ENCODE measurements around the gene B3GAT1. TPM values are rescaled to one million over a fixed set of nuclear protein-coding genes. Genes with fewer than 3 reads are reported as not detected.

B3GAT1 gene
- total RNA-seq, 1 donor from 2014 or later: 3.5 TPM

DNA sequence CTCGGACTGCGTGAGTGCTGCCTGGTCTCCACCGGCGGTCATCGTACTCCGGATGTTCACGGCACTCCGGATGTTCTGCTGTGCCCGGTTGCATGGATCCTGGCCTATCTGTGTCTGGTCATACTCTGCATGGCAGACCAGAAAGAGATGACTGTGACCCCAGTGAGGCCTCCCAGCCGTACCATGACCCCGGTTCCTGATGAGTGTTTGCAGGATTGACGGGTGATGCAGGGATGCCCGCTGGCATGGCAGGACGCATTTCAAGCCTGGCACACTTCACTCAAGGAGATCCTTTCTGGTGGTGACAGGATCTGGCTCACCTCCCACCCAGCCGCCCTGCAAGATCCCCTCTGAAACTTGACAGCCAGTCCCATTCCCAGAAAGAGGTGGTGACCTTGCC, 74.0 kb downstream of the B3GAT1 start:
- Mint-ChIP-seq H3K9me3 (no peaks in the 10 kb centered on the region), H3K27ac (no peak overlapping the region), H3K4me3 (no peak overlapping the region), H3K4me1 (ENCODE audit: unreplicated experiment) (no peaks in the 10 kb centered on the region), H3K27me3 (peaks cover 39% of the 10 kb centered on the region), H3K36me3 (no peaks in the 10 kb centered on the region)
- DNase-seq (ENCODE audit: extremely low spot score, unreplicated experiment): no peak
- TF ChIP-seq CTCF (conservative IDR thresholded peaks at IDR 0.05): no peak

DNA sequence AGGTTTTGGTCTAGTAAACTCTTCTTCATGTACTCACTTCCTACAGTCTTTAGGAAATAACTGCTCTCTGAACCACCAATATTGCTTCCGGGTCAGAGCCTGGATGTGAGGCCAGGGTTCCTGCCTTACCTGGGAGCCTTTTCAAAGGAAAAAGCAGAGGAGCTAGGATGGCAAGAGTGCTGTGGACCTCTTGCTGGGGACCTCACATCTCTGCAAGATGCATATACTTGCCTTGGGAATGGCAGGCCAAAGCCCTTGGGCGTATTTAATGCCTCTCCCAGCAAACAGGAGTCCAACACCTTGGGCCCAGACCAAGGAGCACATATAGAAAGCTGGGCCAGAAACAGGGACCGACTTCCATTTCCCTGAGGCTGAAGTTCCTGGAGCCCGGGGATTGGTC, 75.0 kb downstream of the B3GAT1 start:
- Mint-ChIP-seq H3K27me3 (peaks cover 46% of the 10 kb centered on the region), H3K27ac (no peak overlapping the region), H3K4me3 (no peak overlapping the region), H3K36me3 (no peaks in the 10 kb centered on the region), H3K9me3 (no peaks in the 10 kb centered on the region), H3K4me1 (ENCODE audit: unreplicated experiment) (no peaks in the 10 kb centered on the region)
- DNase-seq (ENCODE audit: extremely low spot score, unreplicated experiment): no peak
- no peak for TF ChIP-seq CTCF (conservative IDR thresholded peaks at IDR 0.05)

GRCh38 chr11:134334796-134335571, 77.1 kb downstream of the B3GAT1 start:
- no peaks in the 10 kb centered on the region for H3K9me3 Mint-ChIP-seq
- H3K27ac Mint-ChIP-seq: no peak overlapping the region
- no peak overlapping the region for H3K4me3 Mint-ChIP-seq
- peaks cover 62% of the 10 kb centered on the region for H3K27me3 Mint-ChIP-seq
- no peak for TF ChIP-seq CTCF (conservative IDR thresholded peaks at IDR 0.05)
- peaks cover 4% of the 10 kb centered on the region for H3K4me1 Mint-ChIP-seq (ENCODE audit: unreplicated experiment)
- DNase-seq (ENCODE audit: extremely low spot score, unreplicated experiment): no peak
- H3K36me3 Mint-ChIP-seq: no peaks in the 10 kb centered on the region

DNA sequence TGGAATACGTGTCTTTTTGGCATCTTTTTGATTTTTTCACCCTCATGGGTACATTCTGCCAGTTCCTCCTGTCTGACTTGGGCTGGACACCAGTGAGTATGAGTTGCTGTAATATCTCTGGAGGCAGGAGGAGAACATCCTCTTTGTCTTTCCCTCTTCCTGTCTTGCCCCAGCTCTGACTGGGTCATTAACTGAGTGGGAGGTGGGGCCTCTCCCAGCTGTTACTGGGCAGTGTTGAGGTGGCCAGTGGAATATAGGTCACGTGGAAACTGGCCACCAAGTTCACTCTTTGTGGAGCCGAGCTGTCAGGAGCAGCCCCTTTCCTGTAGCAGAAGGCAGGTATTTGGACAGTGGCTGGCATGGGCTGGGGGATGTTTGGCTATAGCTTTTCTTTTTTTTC, 78.1 kb downstream of the B3GAT1 start:
- no peak for DNase-seq (ENCODE audit: extremely low spot score, unreplicated experiment)
- H3K4me3 Mint-ChIP-seq: no peak overlapping the region
- H3K27me3 Mint-ChIP-seq: peaks cover 64% of the 10 kb centered on the region
- no peaks in the 10 kb centered on the region for H3K36me3 Mint-ChIP-seq
- no peaks in the 10 kb centered on the region for H3K9me3 Mint-ChIP-seq
- H3K4me1 Mint-ChIP-seq (ENCODE audit: unreplicated experiment): peaks cover 4% of the 10 kb centered on the region
- TF ChIP-seq CTCF (conservative IDR thresholded peaks at IDR 0.05): no peak
- peak overlapping the region; percentile 43 for H3K27ac Mint-ChIP-seq

DNA sequence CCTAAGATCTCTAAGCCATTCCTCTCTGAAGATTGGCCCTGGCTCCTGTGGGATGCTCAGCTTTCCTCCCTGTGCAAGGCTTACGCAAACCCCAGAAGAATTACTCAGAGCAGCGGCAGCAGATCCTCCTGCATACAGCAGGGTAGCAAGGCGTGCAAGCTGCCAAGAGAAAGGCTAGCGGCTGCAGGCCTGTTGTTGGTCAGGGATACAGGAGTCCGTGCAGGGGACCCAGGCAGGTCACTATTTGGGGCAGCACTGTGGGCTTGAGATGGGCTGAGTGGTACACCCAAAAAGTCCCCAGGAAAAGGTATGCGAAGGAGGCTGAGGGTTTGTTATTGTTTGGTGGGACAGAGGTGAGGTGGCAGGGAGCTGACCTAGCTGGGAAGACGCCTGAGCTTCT, 78.7 kb downstream of the B3GAT1 start:
- no peak for TF ChIP-seq CTCF (conservative IDR thresholded peaks at IDR 0.05)
- no peak for DNase-seq (ENCODE audit: extremely low spot score, unreplicated experiment)
- Mint-ChIP-seq H3K27me3 (peaks cover 70% of the 10 kb centered on the region), H3K4me1 (ENCODE audit: unreplicated experiment) (peaks cover 4% of the 10 kb centered on the region), H3K4me3 (peak overlapping the region; percentile 85), H3K36me3 (no peaks in the 10 kb centered on the region), H3K27ac (no peak overlapping the region), H3K9me3 (no peaks in the 10 kb centered on the region)

All from type B pancreatic cell (in vitro differentiated cells).